Progenitor cell of endocrine pancreas (in vitro differentiated cells): ENCODE data around the gene GABRB3. TPM values are rescaled to one million over a fixed set of nuclear protein-coding genes. Genes with fewer than 3 reads are reported as not detected.

Experiments
- DNase-seq: peaks from one replicate; pipeline ENCODE4 v3.0.0; 2021; ENCODE audit warnings: low spot score; ENCODE audit not compliant: unreplicated experiment
- H3K27ac Mint-ChIP-seq: 2 replicates; pipeline ENCODE4 v1.8.0; 2021; ENCODE audit warnings: mild to moderate bottlenecking, moderate library complexity, mixed read lengths
- H3K27me3 Mint-ChIP-seq: 2 replicates; pipeline ENCODE4 v1.8.0; 2021; ENCODE audit warnings: mixed read lengths
- H3K36me3 Mint-ChIP-seq: 2 replicates; pipeline ENCODE4 v1.8.0; 2022; ENCODE audit warnings: mixed read lengths; ENCODE audit not compliant: insufficient read depth
- H3K4me1 Mint-ChIP-seq: 2 replicates; pipeline ENCODE4 v1.8.0; 2021; ENCODE audit warnings: low read depth, mixed read lengths
- H3K4me3 Mint-ChIP-seq: 2 replicates; pipeline ENCODE4 v1.8.0; 2021; ENCODE audit warnings: low read depth, mild to moderate bottlenecking, moderate library complexity, mixed read lengths
- H3K9me3 Mint-ChIP-seq: 2 replicates; pipeline ENCODE4 v1.8.0; 2021; ENCODE audit warnings: low read depth, mixed read lengths
- total RNA-seq: library from RNA; stranded (reverse); gene quantifications from 2 replicates; pipeline ENCODE4 v1.2.1, GENCODE V29; 2021
- TF ChIP-seq, protein P1 (sequence below): fragments of 200-600 bp; sonication (generic); IDR thresholded peaks from one replicate; pipeline ENCODE4 v1.5.0; 2021; ENCODE audit warnings: antibody characterized with exemption, mild to moderate bottlenecking; ENCODE audit not compliant: unreplicated experiment

Gene GABRB3
- total RNA-seq, 1 donor from 2014 or later = 20.9 TPM

DNA sequence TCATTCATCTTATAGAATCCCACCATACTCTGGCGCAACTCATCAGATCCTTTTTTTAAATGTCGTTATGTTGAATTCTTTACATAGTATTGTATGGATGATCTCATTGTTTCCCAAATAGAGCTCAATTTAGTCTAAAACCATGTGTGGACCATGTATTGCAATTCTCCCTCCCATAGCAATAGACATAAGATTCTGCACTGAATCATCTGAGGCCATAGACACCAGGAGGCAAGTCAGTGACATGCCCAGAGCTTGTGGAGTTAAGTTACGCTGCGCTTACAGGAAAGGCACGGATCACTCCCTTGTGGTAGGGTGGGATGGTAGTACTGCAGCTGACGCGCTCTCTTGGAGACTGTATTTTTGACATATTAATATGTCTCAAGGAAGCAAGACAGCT, 211.0 kb downstream of the GABRB3 start:
- H3K27me3 Mint-ChIP-seq = no peaks in the 10 kb centered on the region
- DNase-seq = no peak
- no peaks in the 10 kb centered on the region for H3K9me3 Mint-ChIP-seq
- no peak overlapping the region for H3K27ac Mint-ChIP-seq
- H3K36me3 Mint-ChIP-seq = no peaks in the 10 kb centered on the region
- H3K4me1 Mint-ChIP-seq = peaks cover 6% of the 10 kb centered on the region
- TF ChIP-seq, protein P1, sequence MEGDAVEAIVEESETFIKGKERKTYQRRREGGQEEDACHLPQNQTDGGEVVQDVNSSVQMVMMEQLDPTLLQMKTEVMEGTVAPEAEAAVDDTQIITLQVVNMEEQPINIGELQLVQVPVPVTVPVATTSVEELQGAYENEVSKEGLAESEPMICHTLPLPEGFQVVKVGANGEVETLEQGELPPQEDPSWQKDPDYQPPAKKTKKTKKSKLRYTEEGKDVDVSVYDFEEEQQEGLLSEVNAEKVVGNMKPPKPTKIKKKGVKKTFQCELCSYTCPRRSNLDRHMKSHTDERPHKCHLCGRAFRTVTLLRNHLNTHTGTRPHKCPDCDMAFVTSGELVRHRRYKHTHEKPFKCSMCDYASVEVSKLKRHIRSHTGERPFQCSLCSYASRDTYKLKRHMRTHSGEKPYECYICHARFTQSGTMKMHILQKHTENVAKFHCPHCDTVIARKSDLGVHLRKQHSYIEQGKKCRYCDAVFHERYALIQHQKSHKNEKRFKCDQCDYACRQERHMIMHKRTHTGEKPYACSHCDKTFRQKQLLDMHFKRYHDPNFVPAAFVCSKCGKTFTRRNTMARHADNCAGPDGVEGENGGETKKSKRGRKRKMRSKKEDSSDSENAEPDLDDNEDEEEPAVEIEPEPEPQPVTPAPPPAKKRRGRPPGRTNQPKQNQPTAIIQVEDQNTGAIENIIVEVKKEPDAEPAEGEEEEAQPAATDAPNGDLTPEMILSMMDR = no peak
- H3K4me3 Mint-ChIP-seq = no peak overlapping the region

DNA sequence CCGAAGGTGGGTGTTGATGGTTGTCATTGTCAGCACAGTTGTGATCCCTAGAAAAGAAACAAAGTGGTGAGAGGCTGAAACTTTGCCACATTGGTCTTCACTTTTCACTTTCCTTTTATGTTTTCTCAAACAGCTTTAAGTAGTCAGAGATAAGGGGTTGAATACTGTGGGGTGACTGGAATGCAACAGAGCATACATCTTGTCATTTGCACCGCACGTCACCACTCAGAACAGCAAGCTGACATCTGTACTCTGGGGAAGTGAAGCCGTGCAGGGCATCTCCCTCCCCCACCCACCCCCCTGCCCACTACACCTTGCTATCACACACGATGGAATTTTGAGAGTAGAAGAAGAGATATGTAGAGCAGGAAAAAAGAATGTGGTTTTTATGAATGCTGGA, 211.7 kb downstream of the GABRB3 start:
- H3K36me3 Mint-ChIP-seq = no peaks in the 10 kb centered on the region

DNA sequence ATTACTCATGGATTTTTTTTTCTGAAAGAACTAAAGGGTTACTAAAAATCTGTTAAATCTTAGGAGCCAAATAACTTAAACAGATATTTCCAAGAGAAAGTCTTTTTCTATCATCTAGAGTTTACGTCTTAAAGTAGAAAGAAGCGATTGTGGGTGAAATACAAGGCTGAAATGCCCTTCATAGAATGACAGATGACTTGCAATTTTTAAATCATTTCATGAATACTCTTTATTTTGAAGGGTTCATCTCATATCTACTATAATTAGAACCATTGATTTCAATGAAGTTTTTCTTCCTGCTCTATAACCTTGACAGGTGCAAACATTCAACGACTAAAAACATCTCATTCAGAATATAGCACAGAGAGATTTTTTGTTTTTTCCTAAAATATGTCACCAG, 217.0 kb downstream of the GABRB3 start:
- no peaks in the 10 kb centered on the region for H3K27me3 Mint-ChIP-seq
- no peaks in the 10 kb centered on the region for H3K9me3 Mint-ChIP-seq
- TF ChIP-seq, protein P1 = no peak
- no peaks in the 10 kb centered on the region for H3K36me3 Mint-ChIP-seq
- H3K4me3 Mint-ChIP-seq = no peak overlapping the region
- no peaks in the 10 kb centered on the region for H3K4me1 Mint-ChIP-seq
- no peak for DNase-seq
- H3K27ac Mint-ChIP-seq = no peak overlapping the region

More for the DNA sequence above, 211.7 kb downstream of the GABRB3 start:
- TF ChIP-seq, protein P1 = no peak
- no peak overlapping the region for H3K27ac Mint-ChIP-seq
- H3K9me3 Mint-ChIP-seq = no peaks in the 10 kb centered on the region
- H3K4me1 Mint-ChIP-seq = peaks cover 6% of the 10 kb centered on the region
- no peak overlapping the region for H3K4me3 Mint-ChIP-seq
- DNase-seq = no peak
- H3K27me3 Mint-ChIP-seq = no peaks in the 10 kb centered on the region

DNA sequence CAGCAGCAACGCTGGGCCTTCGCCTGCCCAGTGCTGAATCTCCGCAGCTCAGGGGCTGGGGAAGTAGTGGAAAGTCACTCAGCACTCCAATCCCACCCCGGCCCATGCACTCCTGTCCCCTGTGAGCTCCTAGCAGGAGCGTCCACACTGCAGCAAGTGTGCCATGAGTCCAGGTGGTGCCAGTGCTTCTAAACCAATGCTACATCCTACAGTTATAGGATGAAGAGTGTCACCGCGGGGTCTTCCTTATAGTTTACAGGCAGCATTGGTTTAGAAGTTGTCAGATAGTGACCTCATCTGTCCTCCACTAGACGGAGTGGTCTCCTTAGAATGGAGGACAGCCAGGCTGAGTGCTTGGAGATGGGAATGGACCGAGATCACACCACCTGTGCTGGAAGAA, 221.4 kb downstream of the GABRB3 start:
- Mint-ChIP-seq H3K4me3 (no peak overlapping the region), H3K9me3 (no peaks in the 10 kb centered on the region), H3K4me1 (no peaks in the 10 kb centered on the region), H3K27ac (no peak overlapping the region), H3K36me3 (no peaks in the 10 kb centered on the region), H3K27me3 (no peaks in the 10 kb centered on the region)
- no peak for DNase-seq
- TF ChIP-seq, protein P1 = no peak

DNA sequence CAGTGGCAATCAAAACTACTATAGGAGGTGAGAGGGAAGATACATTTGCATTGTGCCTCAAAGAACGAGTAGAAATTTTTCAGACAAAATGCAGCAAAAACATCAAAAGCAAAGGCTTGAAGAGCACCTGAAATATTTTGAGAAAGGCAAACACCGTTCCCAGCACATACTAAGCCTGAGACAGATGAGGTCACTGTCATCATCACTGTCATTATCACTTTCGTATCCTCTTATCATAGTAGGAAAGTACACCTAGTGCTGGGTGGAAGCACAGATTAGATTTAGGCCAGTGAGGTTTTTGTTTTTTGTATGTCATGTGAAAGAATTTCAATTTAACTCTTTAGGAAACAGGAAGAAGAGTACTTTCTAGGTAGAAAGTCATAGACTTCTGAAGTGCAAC, 222.0 kb downstream of the GABRB3 start:
- Mint-ChIP-seq H3K27me3 (no peaks in the 10 kb centered on the region), H3K36me3 (no peaks in the 10 kb centered on the region), H3K9me3 (no peaks in the 10 kb centered on the region), H3K4me1 (no peaks in the 10 kb centered on the region), H3K4me3 (no peak overlapping the region), H3K27ac (no peak overlapping the region)
- TF ChIP-seq, protein P1 = no peak
- DNase-seq = no peak
